Measurements from ENCODE around the gene TMEM176A. TPM values are rescaled to one million over a fixed set of nuclear protein-coding genes. Genes with fewer than 3 reads are reported as not detected.
A peak's percentile ranks its signal among the peaks of the same experiment; 100 is the strongest.

The TMEM176A gene
- total and polyA plus RNA-seq, 2 donors from 2014 or later: 288 to 513 TPM

DNA sequence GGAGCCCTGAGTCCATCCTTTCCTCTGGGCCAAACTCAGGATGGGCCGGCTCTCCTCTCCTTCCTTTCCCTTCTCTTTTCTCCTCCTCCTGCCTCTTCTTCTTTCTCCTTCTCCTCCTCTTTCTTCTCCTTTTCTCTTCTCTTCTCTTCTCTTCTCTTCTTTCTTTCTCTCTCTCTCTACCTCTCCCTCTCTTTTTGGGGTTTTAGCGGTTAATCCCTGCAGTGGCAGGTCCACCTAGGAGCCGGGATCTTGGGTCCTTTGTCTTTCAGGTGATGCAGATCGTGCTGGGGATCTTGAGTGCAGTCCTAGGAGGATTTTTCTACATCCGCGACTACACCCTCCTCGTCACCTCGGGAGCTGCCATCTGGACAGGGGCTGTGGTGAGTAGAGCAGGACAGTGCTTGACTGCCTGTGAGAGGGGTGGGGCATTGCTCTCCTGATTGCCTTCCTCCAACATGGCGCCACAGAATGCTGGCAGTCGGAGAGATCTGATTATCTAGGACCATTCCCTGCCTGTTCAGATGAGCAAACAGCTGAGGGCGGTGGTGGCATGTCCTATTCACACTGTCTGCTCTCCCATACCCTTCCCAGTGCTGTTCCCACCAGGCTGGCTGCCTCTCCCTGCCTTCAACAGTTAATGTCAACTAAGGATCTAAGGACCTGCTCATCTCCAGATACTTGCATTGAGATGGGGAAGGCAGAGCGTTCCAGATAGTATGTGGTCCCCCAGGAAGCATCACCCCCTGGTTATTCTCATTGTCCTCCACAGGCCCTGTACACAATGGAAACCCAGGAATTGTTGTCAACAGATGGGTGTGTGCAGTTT lies 1.6 kb downstream of the TMEM176A start:
- H3K4me3 ChIP-seq (ENCODE audit: low read length in 3 of 3): peak overlapping the region in 2 of 3 donors; percentile 68 to 82
- peaks cover 0 to 13% (median 10%) of the 10 kb centered on the region in 3 donors for H3K4me1 ChIP-seq (ENCODE audit: control insufficient read depth in 2 of 3, insufficient read depth in 2 of 3, low read depth in 1 of 3, low read length in 3 of 3)
- H3K27me3 ChIP-seq (ENCODE audit: control insufficient read depth, insufficient read depth, low read length): no peaks in the 10 kb centered on the region
- TF ChIP-seq, protein P1, sequence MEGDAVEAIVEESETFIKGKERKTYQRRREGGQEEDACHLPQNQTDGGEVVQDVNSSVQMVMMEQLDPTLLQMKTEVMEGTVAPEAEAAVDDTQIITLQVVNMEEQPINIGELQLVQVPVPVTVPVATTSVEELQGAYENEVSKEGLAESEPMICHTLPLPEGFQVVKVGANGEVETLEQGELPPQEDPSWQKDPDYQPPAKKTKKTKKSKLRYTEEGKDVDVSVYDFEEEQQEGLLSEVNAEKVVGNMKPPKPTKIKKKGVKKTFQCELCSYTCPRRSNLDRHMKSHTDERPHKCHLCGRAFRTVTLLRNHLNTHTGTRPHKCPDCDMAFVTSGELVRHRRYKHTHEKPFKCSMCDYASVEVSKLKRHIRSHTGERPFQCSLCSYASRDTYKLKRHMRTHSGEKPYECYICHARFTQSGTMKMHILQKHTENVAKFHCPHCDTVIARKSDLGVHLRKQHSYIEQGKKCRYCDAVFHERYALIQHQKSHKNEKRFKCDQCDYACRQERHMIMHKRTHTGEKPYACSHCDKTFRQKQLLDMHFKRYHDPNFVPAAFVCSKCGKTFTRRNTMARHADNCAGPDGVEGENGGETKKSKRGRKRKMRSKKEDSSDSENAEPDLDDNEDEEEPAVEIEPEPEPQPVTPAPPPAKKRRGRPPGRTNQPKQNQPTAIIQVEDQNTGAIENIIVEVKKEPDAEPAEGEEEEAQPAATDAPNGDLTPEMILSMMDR (IDR thresholded peaks at IDR 0.05; ENCODE audit: borderline replicate concordance, extremely low read depth, insufficient read depth): no peak
- FAIRE-seq (no peak), DNase-seq (no peak)
- peaks cover 0 to 17% (median 13%) of the 10 kb centered on the region in 3 donors for H3K36me3 ChIP-seq (ENCODE audit: control insufficient read depth in 2 of 3, insufficient read depth in 3 of 3, low read length in 3 of 3)
- H3K9ac ChIP-seq (ENCODE audit: low read length in 3 of 3): peak overlapping the region in 1 of 3 donors; percentile 69
- intact Hi-C loops (cut with DNase I): no loop called here
- peaks cover 0 to 14% (median 0%) of the 10 kb centered on the region in 3 donors for H3K9me3 ChIP-seq (ENCODE audit: control insufficient read depth in 2 of 3, insufficient read depth in 1 of 3, low read length in 3 of 3)
- peak overlapping the region; percentile 86 to 92 for H3K27ac ChIP-seq (ENCODE audit: low read depth in 2 of 2, low read length in 2 of 2)

DNA sequence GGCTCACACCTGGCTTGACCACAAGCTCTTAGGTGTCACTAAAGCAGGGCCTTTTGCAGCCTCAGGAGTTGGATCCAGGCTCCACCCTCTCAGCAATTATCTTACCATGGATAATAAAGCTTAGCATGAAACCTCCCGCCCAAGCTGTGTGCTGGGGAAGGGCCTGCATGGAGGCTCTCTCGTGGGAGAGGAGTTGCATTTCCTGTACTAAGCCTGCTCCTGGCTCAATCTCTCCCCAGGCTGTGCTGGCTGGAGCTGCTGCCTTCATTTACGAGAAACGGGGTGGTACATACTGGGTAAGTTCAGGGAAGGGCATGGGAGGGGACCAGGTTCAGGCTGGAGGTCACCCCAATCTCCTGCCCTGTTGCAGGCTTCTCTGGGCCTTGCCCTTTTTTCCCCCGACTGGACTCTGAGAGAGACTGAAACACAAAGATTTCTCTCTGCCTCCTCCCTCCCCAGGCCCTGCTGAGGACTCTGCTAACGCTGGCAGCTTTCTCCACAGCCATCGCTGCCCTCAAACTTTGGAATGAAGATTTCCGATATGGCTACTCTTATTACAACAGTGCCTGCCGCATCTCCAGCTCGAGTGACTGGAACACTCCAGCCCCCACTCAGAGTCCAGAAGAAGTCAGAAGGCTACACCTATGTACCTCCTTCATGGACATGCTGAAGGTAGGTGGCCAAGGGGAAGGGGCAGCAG lies 2.7 kb downstream of the TMEM176A start:
- TF ChIP-seq, protein P1 (IDR thresholded peaks at IDR 0.05; ENCODE audit: borderline replicate concordance, extremely low read depth, insufficient read depth): no peak
- Histone ChIP-seq H3K27me3 (ENCODE audit: control insufficient read depth, insufficient read depth, low read length) (no peaks in the 10 kb centered on the region), H3K9ac (ENCODE audit: low read length in 3 of 3) (no peak overlapping the region), H3K36me3 (ENCODE audit: control insufficient read depth in 2 of 3, insufficient read depth in 3 of 3, low read length in 3 of 3) (peaks cover 0 to 17% (median 13%) of the 10 kb centered on the region in 3 donors), H3K27ac (ENCODE audit: low read depth in 2 of 2, low read length in 2 of 2) (no peak overlapping the region), H3K4me1 (ENCODE audit: control insufficient read depth in 2 of 3, insufficient read depth in 2 of 3, low read depth in 1 of 3, low read length in 3 of 3) (peaks cover 0 to 10% (median 7%) of the 10 kb centered on the region in 3 donors), H3K9me3 (ENCODE audit: control insufficient read depth in 2 of 3, insufficient read depth in 1 of 3, low read length in 3 of 3) (peaks cover 0 to 14% (median 0%) of the 10 kb centered on the region in 3 donors), H3K4me3 (ENCODE audit: low read length in 3 of 3) (no peak overlapping the region)
- peak in 1 of 5 donors; percentile 18 for DNase-seq
- intact Hi-C loops (cut with DNase I): no loop called here
- no peak for FAIRE-seq

DNA sequence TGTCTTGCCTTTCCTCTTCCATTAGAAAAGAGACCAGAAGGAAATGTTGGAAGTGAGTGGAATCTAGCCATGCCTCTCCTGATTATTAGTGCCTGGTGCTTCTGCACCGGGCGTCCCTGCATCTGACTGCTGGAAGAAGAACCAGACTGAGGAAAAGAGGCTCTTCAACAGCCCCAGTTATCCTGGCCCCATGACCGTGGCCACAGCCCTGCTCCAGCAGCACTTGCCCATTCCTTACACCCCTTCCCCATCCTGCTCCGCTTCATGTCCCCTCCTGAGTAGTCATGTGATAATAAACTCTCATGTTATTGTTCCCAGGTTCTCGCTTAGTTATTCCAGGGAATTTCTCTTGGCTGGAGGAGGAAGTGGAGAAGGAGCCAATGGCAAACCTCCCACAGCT lies 4.2 kb downstream of the TMEM176A start:
- peaks cover 0 to 17% (median 13%) of the 10 kb centered on the region in 3 donors for H3K36me3 ChIP-seq (ENCODE audit: control insufficient read depth in 2 of 3, insufficient read depth in 3 of 3, low read length in 3 of 3)
- FAIRE-seq (no peak), DNase-seq (no peak)
- H3K4me1 ChIP-seq (ENCODE audit: control insufficient read depth in 2 of 3, insufficient read depth in 2 of 3, low read depth in 1 of 3, low read length in 3 of 3): peaks cover 0 to 10% (median 0%) of the 10 kb centered on the region in 3 donors
- no peak overlapping the region for H3K27ac ChIP-seq (ENCODE audit: low read depth in 2 of 2, low read length in 2 of 2)
- H3K27me3 ChIP-seq (ENCODE audit: control insufficient read depth, insufficient read depth, low read length): no peaks in the 10 kb centered on the region
- intact Hi-C loops (cut with DNase I): no loop called here
- H3K4me3 ChIP-seq (ENCODE audit: low read length in 3 of 3): no peak overlapping the region
- TF ChIP-seq, protein P1 (IDR thresholded peaks at IDR 0.05; ENCODE audit: borderline replicate concordance, extremely low read depth, insufficient read depth): no peak
- H3K9ac ChIP-seq (ENCODE audit: low read length in 3 of 3): no peak overlapping the region
- H3K9me3 ChIP-seq (ENCODE audit: control insufficient read depth in 2 of 3, insufficient read depth in 1 of 3, low read length in 3 of 3): peaks cover 0 to 14% (median 0%) of the 10 kb centered on the region in 3 donors

Data from kidney (tissue), 14 donors.